HCT116 (cell line): ENCODE data around the gene MAGOHB. TPM values are rescaled to one million over a fixed set of nuclear protein-coding genes. Genes with fewer than 3 reads are reported as not detected.
"Not testable (repeated sequence)": the region's sequence is repeated elsewhere in the genome, so short reads cannot be mapped to it uniquely, and the experiment has no call there.

Source experiments
- ATAC-seq: fragments of 200-7000 bp; cut with Tn5 transposase; 2 replicates; pipeline ENCODE4 v1.9.1; 2020; ENCODE audit warnings: mild to moderate bottlenecking, moderate library complexity
- BruUV-seq: library from RNA; stranded (reverse); fragments of 400-500 nt; replicated peaks from 2 replicates; lab custom pipeline; 2021; lab: Mats Ljungman, UMichigan
- CTCF ChIA-PET: fragments of 300-600 bp; sonication (Branson Sonifier 250); formaldehyde crosslinking; loops from one replicate; lab custom pipeline; 2021; ENCODE audit warnings: antibody characterized with exemption; lab: Charles Lee
- POLR2A ChIA-PET: fragments of 300-600, 350-600 bp; sonication (Branson Sonifier 250); formaldehyde crosslinking; loops from one replicate; lab custom pipeline; 2021; ENCODE audit warnings: antibody characterized with exemption; lab: Charles Lee
- RAD21 ChIA-PET, 2 experiments: fragments of 300-600 bp; sonication (Branson Sonifier 250); formaldehyde crosslinking; loops; one replicate each; lab custom pipeline; 2023; ENCODE audit warnings: low total read pairs in 2 of 2; ENCODE audit not compliant: uncharacterized antibody in 2 of 2, unreplicated experiment in 2 of 2, low non-redundant PET in 1 of 2; lab: Charles Lee
- DNase-seq: peaks from one replicate; pipeline ENCODE4 v3.0.0-alpha.2; 2010; ENCODE audit warnings: low read depth, low spot score
- H2AFZ ChIP-seq: fragments of 200-600 bp; shearing (Covaris generic), sonication (generic); 2 replicates; pipeline ENCODE4 v1.6.1; 2017; ENCODE audit warnings: low read depth, mixed run types, mixed read lengths, antibody characterized with exemption, low read length; ENCODE audit not compliant: poor library complexity, severe bottlenecking
- H3K27ac ChIP-seq: 2 replicates; pipeline ENCODE4 v1.5.1; 2012; ENCODE audit warnings: low read depth, low read length
- H3K27me3 ChIP-seq: fragments of 200-600 bp; sonication (generic); 2 replicates; pipeline ENCODE4 v1.6.1; 2016; ENCODE audit warnings: mixed run types, low read length, mixed read lengths; ENCODE audit not compliant: insufficient read depth
- H3K36me3 ChIP-seq, 2 experiments: fragments of 200-500 bp in 1 of 2; fragments of 200-600 bp in 1 of 2; sonication (Bioruptor generic) in 1 of 2; sonication (generic) in 1 of 2; 2 replicates each; pipeline versions ENCODE4 v1.5.1 to v1.6.1; 2014 to 2016; ENCODE audit warnings: low read length in 2 of 2, inconsistent platforms in 1 of 2, mixed read lengths in 1 of 2, mixed run types in 1 of 2; ENCODE audit not compliant: insufficient read depth in 2 of 2, control insufficient read depth in 1 of 2
- H3K4me1 ChIP-seq, 2 experiments: fragments of 200-600 bp in 1 of 2; sonication (generic) in 1 of 2; 2 replicates each; pipeline versions ENCODE4 v1.5.1 to v1.6.1; 2012 to 2017; ENCODE audit warnings: low read length in 2 of 2, inconsistent platforms in 1 of 2, mild to moderate bottlenecking in 1 of 2, mixed read lengths in 1 of 2, mixed run types in 1 of 2, moderate library complexity in 1 of 2; ENCODE audit not compliant: insufficient read depth in 2 of 2, control insufficient read depth in 1 of 2
- H3K4me2 ChIP-seq: fragments of 200-600 bp; sonication (generic); 2 replicates; pipeline ENCODE4 v1.6.1; 2017; ENCODE audit warnings: mixed run types, low read length, mixed read lengths
- H3K4me3 ChIP-seq, 2 experiments: fragments of 200-600 bp in 1 of 2; sonication (generic) in 1 of 2; replicated peaks in 1 of 2; 2 replicates each; pipeline ENCODE4 v1.5.1; 2011 to 2016; ENCODE audit warnings: low read length in 2 of 2, control low read depth in 1 of 2, low read depth in 1 of 2, mild to moderate bottlenecking in 1 of 2, mixed read lengths in 1 of 2, mixed run types in 1 of 2
- H3K79me2 ChIP-seq: fragments of 200-600 bp; sonication (generic); 2 replicates; pipeline ENCODE4 v1.6.1; 2017; ENCODE audit warnings: mild to moderate bottlenecking, mixed run types, low read length, moderate library complexity, mixed read lengths; ENCODE audit not compliant: insufficient read depth
- H3K9ac ChIP-seq: fragments of 200-600 bp; sonication (generic); 2 replicates; pipeline ENCODE4 v1.6.1; 2016; ENCODE audit warnings: low read length, mixed read lengths
- H3K9me2 ChIP-seq: fragments of 200-600 bp; sonication (generic), shearing (Covaris generic); 2 replicates; pipeline ENCODE4 v1.6.1; 2017; ENCODE audit warnings: mixed run types, mild to moderate bottlenecking, moderate library complexity; ENCODE audit not compliant: insufficient read depth
- H3K9me3 ChIP-seq, 2 experiments: fragments of 200-500 bp in 1 of 2; fragments of 200-600 bp in 1 of 2; sonication (Bioruptor generic) in 1 of 2; sonication (generic) in 1 of 2; 2 replicates each; pipeline ENCODE4 v1.6.1; 2014 to 2017; ENCODE audit warnings: low read length in 2 of 2, mixed read lengths in 2 of 2, inconsistent platforms in 1 of 2, low read depth in 1 of 2, mild to moderate bottlenecking in 1 of 2, mixed run types in 1 of 2, moderate library complexity in 1 of 2; ENCODE audit not compliant: control insufficient read depth in 1 of 2, insufficient read depth in 1 of 2
- H4K20me1 ChIP-seq: fragments of 200-600 bp; sonication (generic), shearing (Covaris generic); 2 replicates; pipeline ENCODE4 v1.6.1; 2017; ENCODE audit warnings: mixed run types, mild to moderate bottlenecking, moderate library complexity; ENCODE audit not compliant: insufficient read depth
- ATF3 ChIP-seq: IDR thresholded peaks from 2 replicates; pipeline ENCODE4 v1.6.1; 2012
- CBX3 ChIP-seq: IDR thresholded peaks from 2 replicates; pipeline ENCODE4 v1.6.1; 2012; ENCODE audit warnings: low read depth
- CEBPB ChIP-seq: IDR thresholded peaks from 2 replicates; pipeline ENCODE4 v1.6.1; 2012; ENCODE audit warnings: low read depth
- EGR1 ChIP-seq: IDR thresholded peaks from 2 replicates; pipeline ENCODE4 v1.6.1; 2012; ENCODE audit warnings: low read depth
- EZH2 ChIP-seq: fragments of 200-600 bp; sonication (generic); IDR thresholded peaks from 2 replicates; pipeline ENCODE4 v1.6.1; 2017; ENCODE audit warnings: antibody characterized with exemption, mixed run types
- FOSL1 ChIP-seq: IDR thresholded peaks from 2 replicates; pipeline ENCODE4 v1.6.1; 2012; ENCODE audit warnings: low read depth
- JUND ChIP-seq: IDR thresholded peaks from 2 replicates; pipeline ENCODE4 v1.6.1; 2012
- RAD21 ChIP-seq: IDR thresholded peaks from 2 replicates; pipeline ENCODE4 v1.6.1; 2012; ENCODE audit warnings: low read depth, mild to moderate bottlenecking
- SP1 ChIP-seq: IDR thresholded peaks from 2 replicates; pipeline ENCODE4 v1.6.1; 2012; ENCODE audit warnings: low read depth
- SRF ChIP-seq: IDR thresholded peaks from 2 replicates; pipeline ENCODE4 v1.6.1; 2012; ENCODE audit warnings: low read depth
- TCF7L2 ChIP-seq: IDR thresholded peaks from 2 replicates; pipeline ENCODE4 v1.7.0; 2011; ENCODE audit warnings: borderline replicate concordance, inconsistent platforms; ENCODE audit not compliant: insufficient read depth, insufficient read length; ENCODE audit errors: extremely low read depth
- ZBTB33 ChIP-seq: IDR thresholded peaks from 2 replicates; pipeline ENCODE4 v1.6.1; 2011; ENCODE audit warnings: mild to moderate bottlenecking, low read length, moderate library complexity; ENCODE audit not compliant: insufficient replicate concordance; ENCODE audit errors: extremely low read depth
- intact Hi-C: fragments of 100-400 bp; cut with micrococcal nuclease; formaldehyde crosslinking; loops from 2 replicates; pipeline ENCODE4 v1.10.0; 2022
- total RNA-seq: library from RNA; stranded (reverse); gene quantifications from one replicate; pipeline ENCODE4 v1.2.1, GENCODE V29; 2021; ENCODE audit not compliant: unreplicated experiment

The MAGOHB gene
- total RNA-seq, 1 experiment from 2014 or later = 55.8 TPM

GRCh38 chr12:10654003-10654402 is 40.6 kb upstream of the MAGOHB start:
- Histone ChIP-seq H3K36me3 (no peaks in the 10 kb centered on the region), H3K9me3 (peaks cover 0 to 8% of the 10 kb centered on the region in 2 experiments; a peak in 1 of 4 replicates), H3K4me3 (no peak overlapping the region), H3K79me2 (no peaks in the 10 kb centered on the region), H3K9ac (no peak overlapping the region), H3K4me1 (no peaks in the 10 kb centered on the region), H4K20me1 (no peaks in the 10 kb centered on the region), H3K9me2 (no peaks in the 10 kb centered on the region), H2AFZ (no peak overlapping the region), H3K27me3 (no peaks in the 10 kb centered on the region)
- intact Hi-C loops = no loop called here
- ATAC-seq (no peak), DNase-seq (no peak)
- POLR2A ChIA-PET = no interaction called here
- RAD21 ChIA-PET = no interaction called here
- CTCF ChIA-PET = no interaction called here
- no TSS peak for BruUV-seq
- TF ChIP-seq FOSL1 = no peak
- TF ChIP-seq, all 23 proteins: peak for 0
- no peak overlapping the region for H3K27ac ChIP-seq
- H3K4me2 ChIP-seq = no peak overlapping the region

GRCh38 chr12:10652192-10652591 is 38.8 kb upstream of the MAGOHB start:
- DNase-seq (no peak), ATAC-seq (no peak)
- no peak overlapping the region for H3K9ac ChIP-seq
- POLR2A ChIA-PET = no interaction called here
- no peaks in the 10 kb centered on the region for H3K4me1 ChIP-seq
- no peaks in the 10 kb centered on the region for H3K9me2 ChIP-seq
- no peak overlapping the region for H3K4me3 ChIP-seq
- no peaks in the 10 kb centered on the region for H3K36me3 ChIP-seq
- no TSS peak for BruUV-seq
- no peaks in the 10 kb centered on the region for H3K79me2 ChIP-seq
- H3K9me3 ChIP-seq = 0 out of 4 replicates have a peak, but pooled peaks cover 0 to 8% of the 10 kb centered on the region in 2 experiments
- intact Hi-C loops = no loop called here
- CTCF ChIA-PET = no interaction called here
- RAD21 ChIA-PET = no interaction called here
- no peaks in the 10 kb centered on the region for H4K20me1 ChIP-seq
- H3K27me3 ChIP-seq = no peaks in the 10 kb centered on the region
- H2AFZ ChIP-seq = no peak overlapping the region
- H3K27ac ChIP-seq = no peak overlapping the region
- TF ChIP-seq SRF (no peak), TCF7L2 (no peak), ZBTB33 (no peak), EGR1 (no peak), SP1 (no peak), CBX3 (no peak), EZH2 (no peak), RAD21 (no peak), CEBPB (no peak), ATF3 (no peak), JUND (no peak)
- H3K4me2 ChIP-seq = no peak overlapping the region

- intact Hi-C loops, CTCF ChIA-PET, H3K36me3 ChIP-seq, RAD21 ChIA-PET, H2AFZ ChIP-seq, DNase-seq, ATAC-seq, H3K4me2 ChIP-seq, H4K20me1 ChIP-seq, H3K9me2 ChIP-seq, H3K9me3 ChIP-seq, H3K27me3 ChIP-seq, POLR2A ChIA-PET, H3K4me3 ChIP-seq, H3K79me2 ChIP-seq, H3K4me1 ChIP-seq, H3K9ac ChIP-seq, BruUV-seq, H3K27ac ChIP-seq: not testable (repeated sequence)
These were observed 33.2 kb upstream of the MAGOHB start for GRCh38 chr12:10646576-10646975.
